Cardiac septum (tissue), 1 donor: ENCODE results near the gene ABCC9. TPM values are rescaled to one million over a fixed set of nuclear protein-coding genes. Genes with fewer than 3 reads are reported as not detected.
"Not testable (repeated sequence)": the region's sequence is repeated elsewhere in the genome, so short reads cannot be mapped to it uniquely, and the experiment has no call there.

Experiments
- DNase-seq: peaks from one replicate; pipeline ENCODE4 v3.0.0-alpha.2; 2020; ENCODE audit warnings: low spot score
- intact Hi-C: fragments of 100-400 bp; cut with DNase I; formaldehyde crosslinking; loops from one replicate; pipeline ENCODE4 v1.14.0; 2022
- total RNA-seq: library from RNA; stranded (reverse); fragmentation: NEBNext Ultra II Directional; extraction: Animal tissue kit (Norgen Biotek cat#: 25700); gene quantifications from one replicate; pipeline ENCODE4 v1.2.1, GENCODE V29; 2021
- donor health status: DM: no; HTN: no; CAD: no.

The ABCC9 gene
- total RNA-seq, 1 donor from 2014 or later, result 66.2 TPM

DNA sequence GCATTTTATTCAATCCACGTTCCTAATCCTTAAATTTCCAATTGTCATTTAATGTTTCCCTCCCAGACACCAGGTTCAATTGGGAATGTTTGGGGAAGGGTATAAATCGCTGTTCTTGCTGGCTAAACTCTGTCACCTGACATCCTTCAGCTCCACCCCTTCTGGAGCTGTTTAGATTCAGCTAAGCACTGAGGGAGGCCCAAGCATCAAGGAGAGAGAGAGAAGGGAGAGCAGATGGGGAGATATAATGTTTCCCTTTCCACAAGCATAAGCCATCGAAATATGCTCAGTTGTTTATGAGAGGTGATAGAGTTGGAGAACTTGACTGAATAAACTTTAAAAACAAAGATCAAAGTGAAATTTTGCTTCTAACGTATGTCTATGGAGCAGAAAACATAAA lies 1.8 kb downstream of the ABCC9 start:
- no peak for DNase-seq
- intact Hi-C loops, result no loop called here

DNA sequence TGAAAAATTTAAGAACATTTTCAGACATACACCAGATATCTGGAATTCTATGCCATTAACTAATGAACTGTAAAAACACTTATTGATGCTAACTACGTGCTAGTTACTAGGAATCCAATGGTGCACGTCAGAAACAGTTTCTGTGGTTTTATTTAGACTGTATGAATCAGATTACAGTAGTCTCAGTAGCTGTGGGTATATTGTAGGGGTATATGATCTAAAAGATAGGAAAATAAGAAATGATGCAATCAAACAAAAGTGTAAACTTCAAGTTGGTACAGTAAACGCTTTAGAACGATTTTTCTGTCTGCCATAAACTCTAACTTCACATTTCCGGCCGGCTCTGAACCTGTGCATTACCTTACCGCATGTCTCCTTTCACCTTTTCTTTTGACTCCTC lies 2.3 kb downstream of the ABCC9 start:
- DNase-seq, result no peak
- intact Hi-C loops, result no loop called here

DNA sequence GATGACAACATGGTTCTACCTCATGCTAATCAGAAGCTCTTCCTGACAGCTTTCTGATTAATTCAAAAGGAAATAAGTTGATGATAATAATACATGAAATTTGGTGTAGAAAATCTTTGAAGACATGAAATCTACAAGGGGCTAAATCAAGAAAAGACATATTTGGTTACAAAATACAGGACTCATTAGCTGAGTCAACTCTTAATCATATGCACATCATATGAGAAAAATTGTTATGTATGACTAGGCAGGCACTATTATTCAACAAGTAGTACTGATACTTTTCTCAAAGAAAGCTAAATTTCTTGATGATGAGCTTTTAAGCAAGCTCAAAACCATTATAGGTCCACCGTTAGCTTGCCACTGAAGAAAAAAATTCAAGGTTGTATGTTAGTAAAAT lies 7.1 kb downstream of the ABCC9 start:
- intact Hi-C loops, result no loop called here
- DNase-seq, result no peak

DNA sequence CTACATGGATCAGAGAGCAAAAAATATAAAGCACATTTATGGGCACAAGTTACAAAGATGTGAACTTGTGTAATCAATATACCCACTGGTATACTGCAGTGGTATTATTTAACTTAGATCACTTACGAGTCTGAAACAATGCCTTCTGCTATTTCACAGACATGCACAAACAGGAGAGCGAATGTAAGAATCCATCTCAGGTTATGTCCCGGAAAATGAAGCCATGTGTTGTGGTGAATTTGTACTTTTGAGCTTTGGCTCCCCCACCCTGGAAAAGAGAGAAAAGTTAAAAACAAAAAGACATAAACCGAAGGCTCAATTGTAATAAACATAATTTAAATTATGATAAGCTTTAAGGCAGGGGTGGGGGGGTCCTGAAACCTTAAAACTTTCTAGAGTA lies 7.6 kb downstream of the ABCC9 start:
- DNase-seq, result no peak
- intact Hi-C loops, result no loop called here

DNA sequence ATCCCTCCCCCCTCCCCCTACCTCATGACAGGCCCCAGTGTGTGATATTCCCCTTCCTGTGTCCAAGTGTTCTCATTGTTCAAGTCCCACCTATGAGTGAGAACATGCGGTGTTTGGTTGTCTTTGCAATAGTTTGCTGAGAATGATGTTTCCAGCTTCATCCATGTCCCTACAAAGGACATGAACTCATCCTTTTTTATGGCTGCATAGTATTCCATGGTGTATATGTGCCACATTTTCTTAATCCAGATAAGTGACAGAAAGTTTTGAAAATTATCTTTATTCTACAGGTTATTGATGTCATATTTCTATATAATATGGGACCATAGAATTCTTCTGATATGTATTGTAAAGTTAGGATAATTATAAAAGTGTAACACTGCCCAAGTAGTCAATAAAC lies 11.3 kb downstream of the ABCC9 start:
- intact Hi-C loops, DNase-seq: not testable (repeated sequence)

DNA sequence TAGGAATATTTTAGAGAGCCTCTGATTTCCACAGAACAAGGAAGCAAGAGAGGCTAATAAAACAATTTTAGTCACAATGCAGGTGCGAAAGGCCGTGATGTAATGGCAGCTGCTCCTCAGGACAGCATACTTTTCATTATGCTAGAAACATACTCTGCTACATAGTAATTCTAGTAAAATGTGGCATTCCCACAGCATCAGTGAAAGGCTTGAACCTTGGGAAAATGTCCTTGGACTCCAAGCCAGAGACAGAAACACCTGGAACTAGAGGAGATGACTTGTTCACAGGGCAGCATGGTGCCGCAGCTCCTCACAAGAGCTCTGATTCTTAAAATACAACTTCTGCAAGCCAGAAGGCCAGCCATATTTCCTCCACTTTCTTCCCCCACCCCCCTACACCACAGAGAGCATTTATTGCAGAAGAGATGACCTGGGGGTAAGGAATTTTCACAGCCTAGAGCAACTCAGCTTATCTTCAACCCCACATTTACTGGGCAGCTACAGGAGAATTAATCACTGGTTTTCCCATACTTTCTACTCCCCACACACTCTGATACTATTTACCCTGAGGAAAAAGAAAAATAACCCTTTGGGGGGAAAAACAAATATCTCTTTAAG lies 15.8 kb downstream of the ABCC9 start:
- no peak for DNase-seq
- intact Hi-C loops, result no loop called here

DNA sequence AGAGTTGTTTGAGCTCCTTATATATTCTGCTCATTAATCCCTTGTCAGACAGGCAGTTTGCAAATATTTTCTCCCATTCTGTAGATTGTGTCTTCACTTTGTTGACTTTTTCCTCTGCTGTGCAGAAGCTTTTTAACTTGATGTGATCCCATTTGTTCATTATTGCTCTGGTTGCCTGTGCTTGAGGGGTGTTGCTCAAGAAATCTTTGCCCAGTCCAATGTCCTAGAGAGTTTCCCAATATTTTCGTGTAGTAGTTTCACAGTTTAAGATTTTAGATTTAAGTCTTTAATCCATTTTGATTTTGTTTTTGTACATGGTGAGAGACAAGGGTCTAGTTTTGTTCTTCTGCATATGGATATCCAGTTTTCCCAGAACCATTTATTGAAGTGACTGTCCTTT lies 19.8 kb downstream of the ABCC9 start:
- intact Hi-C loops, result no loop called here

DNA sequence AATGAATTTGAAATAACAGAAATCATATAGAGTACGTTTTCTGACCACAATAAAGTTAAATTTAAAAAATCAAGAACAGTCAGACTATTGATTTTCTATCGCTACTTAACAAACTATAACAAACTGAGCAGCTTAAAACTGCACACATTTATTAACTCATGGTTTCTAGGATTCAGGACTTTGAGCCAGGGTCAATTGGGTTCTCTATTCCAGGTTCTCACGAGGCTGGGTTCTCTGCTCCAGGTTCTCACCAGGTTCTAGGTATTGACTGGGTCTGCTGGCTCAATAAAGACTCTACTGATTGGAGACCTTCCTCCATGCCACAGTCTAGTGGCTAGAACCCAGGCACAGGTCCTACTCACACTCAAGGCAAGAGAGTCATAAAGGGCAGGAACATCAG lies 22.8 kb downstream of the ABCC9 start:
- intact Hi-C loops, result no loop called here
- DNase-seq, result no peak

More for the DNA sequence above, 19.8 kb downstream of the ABCC9 start:
- no peak for DNase-seq

DNA sequence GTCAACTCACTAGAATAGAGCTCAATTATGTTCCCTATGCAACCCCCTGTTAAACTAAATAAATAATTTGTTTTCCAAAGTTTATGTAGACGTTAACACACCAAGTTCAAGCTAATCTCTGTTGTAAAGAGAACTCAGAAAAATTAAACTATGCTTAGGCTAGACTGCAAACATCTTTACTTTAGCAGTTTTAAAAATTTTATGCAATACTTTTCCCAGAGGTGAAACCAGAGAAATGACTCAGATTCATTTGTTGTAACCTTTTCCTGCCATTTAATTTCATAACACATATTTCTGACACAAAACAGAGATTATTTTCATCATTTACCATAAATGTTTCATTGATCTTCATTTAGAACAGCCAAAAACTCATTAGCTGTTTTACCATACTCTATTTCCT lies 27.4 kb downstream of the ABCC9 start:
- intact Hi-C loops, result no loop called here
- DNase-seq, result no peak

DNA sequence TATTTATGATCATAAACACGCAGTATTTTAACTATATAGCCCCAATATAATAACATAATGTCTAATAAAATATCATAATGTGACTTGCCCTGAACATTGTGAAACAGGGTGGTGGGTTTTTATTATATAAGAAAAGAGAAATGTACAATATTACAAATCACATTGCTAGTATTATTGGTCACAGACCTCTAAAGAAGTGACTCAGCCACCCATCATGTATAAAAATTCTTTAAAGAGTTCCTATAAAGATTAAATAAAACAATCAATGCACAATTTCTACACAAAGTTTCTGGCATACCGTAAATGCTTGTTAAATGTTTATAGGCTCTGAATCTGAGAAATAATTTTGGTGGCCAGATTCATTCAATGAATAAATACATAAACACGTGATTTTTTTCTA lies 28.9 kb downstream of the ABCC9 start:
- DNase-seq, result no peak
- intact Hi-C loops, result no loop called here

DNA sequence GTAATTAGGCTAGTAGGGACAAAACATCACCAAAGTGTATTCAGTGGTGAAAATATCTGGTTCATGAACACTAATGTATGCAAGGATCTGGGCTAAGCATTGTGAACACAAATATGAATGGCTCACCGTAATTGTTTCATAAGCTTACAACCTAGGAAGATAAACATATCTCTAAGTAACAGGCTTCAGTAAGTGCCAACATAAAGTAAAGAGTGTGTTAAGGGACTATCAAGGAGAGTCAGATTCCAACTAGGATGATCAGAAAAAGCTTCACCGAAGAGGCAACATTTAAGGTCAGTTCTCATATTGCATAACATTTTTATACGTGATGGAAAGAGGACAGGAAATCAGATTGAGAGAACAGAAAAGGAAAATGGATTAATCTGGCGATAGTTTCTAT lies 29.4 kb downstream of the ABCC9 start:
- DNase-seq, result no peak

DNA sequence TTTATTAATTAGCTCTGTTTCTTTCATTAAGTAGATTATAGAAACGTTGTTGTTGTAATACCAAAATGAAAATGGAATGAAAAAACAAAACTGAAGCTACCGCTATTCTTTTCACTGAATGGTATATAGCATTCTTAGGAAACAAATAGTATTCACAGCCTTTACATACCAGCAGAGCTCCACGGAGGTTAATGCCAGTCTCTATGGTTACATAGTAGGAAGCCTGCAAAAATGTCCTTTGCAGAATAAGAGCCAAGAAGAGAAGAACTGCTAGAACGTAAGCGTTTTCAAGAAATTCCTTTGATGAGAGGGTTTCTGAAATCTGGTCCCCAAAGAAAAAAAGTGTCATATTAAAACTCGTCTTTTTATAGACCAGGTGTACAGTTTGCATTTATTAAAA lies 30.6 kb downstream of the ABCC9 start:
- DNase-seq, result no peak
- intact Hi-C loops, result no loop called here

More for the DNA sequence above, 29.4 kb downstream of the ABCC9 start:
- intact Hi-C loops, result no loop called here

DNA sequence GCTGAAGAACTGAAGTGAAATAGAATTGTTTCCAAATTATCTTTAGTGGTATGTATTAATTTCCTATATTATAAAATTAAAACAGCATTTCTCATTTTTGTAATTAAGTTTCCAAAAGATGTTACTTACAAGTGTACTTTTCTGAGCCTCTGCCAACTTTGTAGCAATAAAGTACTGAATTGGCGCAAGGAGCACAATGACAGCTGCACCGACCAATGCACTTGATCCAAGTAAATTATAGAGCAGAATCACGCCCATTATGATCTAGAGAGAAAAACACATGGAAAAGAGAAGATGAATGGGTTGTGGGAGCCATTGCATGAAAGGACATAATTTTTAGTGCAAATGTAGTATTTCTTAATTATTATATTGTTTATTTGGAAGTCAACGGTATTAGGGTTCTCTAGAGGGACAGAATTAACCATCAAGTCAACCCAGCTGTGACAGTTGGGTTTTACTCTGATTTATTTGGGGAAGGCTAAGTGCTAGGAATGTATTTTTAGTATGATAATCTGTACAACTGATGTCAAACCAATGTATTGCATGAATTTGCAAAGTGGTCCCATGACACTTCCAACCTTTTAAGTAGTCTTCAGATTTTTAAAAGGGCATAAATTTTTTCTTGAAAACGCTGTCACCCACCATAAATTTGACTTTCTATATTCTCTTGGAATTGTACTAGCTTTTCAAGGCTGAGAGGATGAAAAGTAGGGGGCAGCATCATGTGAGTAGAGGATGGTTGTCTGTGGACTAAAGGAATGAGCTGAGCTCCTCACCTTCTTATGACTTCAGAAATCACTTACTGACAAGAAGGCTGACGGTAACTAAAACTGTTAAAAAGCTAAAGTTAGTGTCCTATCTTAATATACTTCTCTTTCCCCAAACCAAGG lies 33.0 kb downstream of the ABCC9 start:
- no peak for DNase-seq

DNA sequence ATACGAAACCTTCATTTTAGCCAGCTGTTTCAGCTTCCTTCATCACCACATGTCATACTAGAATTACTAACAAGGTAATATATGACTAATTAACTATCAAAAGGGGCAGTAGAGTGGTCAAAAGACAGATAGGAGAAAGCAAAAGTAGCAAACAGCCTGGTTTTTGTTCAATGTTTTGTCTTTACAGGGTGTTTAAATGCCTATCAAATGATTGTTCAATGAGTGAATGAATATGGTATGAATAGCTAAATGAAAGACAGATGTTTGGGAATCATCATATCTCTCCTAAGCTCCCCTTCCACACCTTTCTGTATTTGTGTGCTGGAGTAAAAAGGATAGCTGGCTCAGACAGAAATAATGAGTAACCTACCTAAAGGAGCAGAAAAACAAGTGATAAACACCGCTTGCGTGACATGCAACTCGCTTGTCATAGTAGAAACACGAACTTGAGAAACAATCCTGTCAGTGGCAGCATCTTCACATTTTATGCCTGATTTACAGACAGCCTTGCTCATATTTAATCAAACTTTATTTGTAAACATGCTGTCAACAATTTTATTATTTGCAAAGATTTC lies 34.2 kb downstream of the ABCC9 start:
- intact Hi-C loops, result no loop called here

More for the DNA sequence above, 33.0 kb downstream of the ABCC9 start:
- intact Hi-C loops, result no loop called here

DNA sequence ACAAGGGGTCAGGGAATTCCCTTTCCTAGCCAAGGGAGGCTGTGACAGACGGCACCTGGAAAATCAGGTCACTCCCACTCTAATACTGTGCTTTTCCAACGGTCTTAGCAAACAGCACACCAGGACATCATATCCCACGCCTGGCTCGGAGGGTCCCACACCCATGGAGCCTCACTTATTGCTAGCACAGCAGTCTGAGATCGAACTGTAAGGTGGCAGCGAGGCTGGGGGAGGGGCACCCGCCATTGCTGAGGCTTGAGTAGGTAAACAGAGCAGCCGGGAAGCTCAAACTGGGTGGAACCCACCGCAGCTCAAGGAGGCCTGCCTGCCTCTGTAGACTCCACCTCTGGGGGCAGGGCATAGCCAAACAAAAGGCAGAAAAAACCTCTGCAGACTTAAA lies 41.7 kb downstream of the ABCC9 start:
- intact Hi-C loops, DNase-seq: not testable (repeated sequence)

More for the DNA sequence above, 34.2 kb downstream of the ABCC9 start:
- DNase-seq, result no peak

DNA sequence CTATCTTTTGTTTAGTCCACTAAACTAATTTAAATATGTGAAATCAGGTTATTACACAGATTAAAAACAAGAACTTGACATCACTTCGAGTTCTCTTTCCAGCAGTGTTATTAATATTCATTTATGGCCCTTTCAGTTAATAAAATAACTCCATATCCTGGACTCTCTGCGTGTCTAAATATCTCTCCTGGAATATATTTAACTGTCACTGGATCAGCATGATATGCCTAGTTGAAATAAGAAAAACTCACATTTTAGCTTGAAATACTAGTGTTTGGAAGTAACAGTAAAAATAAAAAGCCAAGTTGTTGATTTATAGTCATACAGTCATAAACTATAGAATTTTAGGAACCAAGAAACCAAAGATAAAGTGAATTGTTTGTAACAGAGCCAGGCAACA lies 45.6 kb downstream of the ABCC9 start:
- no peak for DNase-seq
- intact Hi-C loops, result no loop called here

DNA sequence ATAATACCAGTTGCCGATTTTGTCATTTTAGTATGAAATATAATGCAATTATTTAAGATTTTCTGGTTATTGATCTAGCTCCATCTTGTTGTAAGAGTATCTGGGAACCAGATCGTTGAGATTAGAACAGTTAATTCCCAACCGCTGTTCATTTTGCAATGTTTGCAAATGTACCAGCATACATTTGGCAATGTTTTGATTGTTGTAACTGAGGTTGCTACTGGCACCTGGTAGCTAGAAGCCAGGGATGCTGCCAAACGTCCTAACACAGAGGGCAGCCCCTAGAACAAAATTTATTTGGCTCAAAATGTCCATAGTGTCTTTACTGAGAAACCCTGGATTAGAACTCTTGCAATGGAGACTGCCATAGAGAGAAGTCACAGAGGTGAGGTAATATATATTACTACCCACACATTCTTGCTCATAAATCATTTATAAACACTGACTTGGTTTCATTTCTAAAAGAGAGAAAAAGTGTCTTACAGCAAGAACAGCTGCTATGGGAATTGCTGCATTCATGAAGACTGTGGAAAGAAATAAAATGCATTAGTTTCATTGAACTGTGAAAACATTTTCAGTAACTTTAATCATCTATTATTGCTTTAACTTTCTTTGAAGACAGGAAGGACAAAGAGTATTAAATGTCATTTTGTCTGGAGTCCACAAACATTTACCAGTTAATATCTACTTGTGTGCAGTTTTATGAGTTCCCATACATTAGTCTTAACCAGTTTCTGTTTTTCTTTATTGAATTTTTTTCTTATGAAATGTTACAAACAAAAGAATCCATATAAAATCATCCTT lies 46.2 kb downstream of the ABCC9 start:
- intact Hi-C loops, result no loop called here
- no peak for DNase-seq

DNA sequence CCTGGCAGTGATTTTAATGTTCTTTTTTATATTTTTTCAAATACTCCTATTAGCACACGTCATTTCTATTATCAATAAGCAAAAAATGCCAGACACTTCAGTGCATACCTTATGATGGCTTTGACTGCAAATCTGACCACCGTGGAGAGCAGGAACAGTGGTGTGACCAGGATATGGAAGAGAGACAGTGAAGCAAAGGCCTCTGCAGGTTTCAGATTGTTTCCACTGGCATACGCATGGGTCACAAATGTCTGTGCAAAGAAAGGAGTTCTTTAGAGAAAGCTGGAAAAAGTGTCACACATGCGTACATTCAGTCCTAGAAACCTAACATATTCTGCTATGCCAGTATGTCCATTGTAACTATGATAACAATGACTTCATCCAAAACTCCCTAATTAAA lies 47.3 kb downstream of the ABCC9 start:
- DNase-seq, result no peak
- intact Hi-C loops, result no loop called here

DNA sequence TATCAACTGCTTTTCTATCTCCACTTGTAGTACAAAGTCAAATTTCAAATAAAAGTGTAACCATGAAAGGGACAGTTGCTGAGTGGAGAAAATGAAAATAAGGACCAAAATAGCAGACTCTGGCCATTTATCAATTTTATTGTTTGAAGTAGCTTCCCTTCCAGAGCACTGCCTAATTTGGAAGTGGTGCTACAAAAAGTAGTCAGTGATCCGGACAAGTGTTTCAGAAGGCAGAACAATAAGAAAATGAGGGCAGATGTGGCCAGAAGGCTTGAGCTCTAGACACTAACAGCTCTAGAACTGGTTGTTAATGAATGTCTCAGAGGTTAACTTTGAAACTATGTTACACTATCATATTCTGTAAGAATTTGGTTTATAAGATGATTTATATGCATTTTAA lies 48.9 kb downstream of the ABCC9 start:
- DNase-seq, result no peak
- intact Hi-C loops, result no loop called here

DNA sequence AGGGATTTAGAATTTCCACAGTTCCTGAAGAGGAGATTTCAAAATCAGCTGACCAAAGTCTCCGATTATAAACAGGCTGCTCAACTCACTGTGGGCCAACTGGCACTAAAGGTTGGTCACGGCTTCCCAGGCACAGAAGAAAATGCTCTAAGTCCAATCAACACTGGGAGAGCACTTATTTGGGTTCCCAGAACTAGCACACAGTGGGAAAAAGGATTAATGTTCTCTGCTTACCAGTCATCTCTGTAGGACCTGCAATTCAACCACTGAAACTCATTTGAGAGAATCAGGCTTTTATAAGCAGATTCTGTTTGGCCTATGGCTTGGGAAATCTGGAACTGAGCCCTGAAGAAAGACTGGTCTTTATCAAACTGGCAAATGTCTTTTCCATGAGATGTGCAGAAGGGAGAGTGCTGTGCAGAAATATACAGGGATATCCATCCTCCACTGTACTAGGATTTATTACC lies 49.4 kb downstream of the ABCC9 start:
- DNase-seq, result no peak
- intact Hi-C loops, result no loop called here
